Ammon's horn (tissue), 1 donor: ENCODE measurements around the gene RBM18.

ENCODE experiments used
- DNase-seq: peaks from one replicate; pipeline ENCODE4 v3.0.0-alpha.2; 2016; ENCODE audit warnings: low spot score

Gene RBM18

GRCh38 chr9:122221183-122221811, 43.3 kb downstream of the RBM18 start:
- DNase-seq: no peak

DNA sequence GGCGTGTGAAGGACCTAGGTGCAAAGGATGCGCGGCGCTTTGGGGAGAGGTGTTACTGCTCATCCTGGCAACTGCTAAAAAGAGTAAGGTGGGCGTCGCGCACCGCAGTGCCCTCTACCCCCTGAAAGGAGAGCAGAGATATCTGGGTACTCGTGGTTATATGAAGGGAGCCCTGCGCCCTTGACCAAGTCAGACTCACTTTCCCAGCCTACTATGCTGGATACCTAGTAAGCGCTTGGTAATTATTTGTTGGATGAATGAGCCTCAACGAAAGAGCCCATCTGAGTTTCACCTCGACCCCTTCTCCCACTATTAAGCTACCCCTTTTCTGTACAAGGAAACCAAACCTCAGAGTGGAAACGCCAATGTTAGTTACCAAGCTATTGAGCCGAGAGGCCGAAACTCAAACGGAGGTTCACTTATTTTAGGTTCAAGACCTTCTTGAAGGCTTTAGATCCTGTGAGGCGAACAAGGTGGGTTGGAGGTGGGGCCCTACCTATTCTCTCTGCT, 43.9 kb downstream of the RBM18 start:
- no peak for DNase-seq

GRCh38 chr9:122219856-122220672, 44.6 kb downstream of the RBM18 start:
- DNase-seq: no peak

DNA sequence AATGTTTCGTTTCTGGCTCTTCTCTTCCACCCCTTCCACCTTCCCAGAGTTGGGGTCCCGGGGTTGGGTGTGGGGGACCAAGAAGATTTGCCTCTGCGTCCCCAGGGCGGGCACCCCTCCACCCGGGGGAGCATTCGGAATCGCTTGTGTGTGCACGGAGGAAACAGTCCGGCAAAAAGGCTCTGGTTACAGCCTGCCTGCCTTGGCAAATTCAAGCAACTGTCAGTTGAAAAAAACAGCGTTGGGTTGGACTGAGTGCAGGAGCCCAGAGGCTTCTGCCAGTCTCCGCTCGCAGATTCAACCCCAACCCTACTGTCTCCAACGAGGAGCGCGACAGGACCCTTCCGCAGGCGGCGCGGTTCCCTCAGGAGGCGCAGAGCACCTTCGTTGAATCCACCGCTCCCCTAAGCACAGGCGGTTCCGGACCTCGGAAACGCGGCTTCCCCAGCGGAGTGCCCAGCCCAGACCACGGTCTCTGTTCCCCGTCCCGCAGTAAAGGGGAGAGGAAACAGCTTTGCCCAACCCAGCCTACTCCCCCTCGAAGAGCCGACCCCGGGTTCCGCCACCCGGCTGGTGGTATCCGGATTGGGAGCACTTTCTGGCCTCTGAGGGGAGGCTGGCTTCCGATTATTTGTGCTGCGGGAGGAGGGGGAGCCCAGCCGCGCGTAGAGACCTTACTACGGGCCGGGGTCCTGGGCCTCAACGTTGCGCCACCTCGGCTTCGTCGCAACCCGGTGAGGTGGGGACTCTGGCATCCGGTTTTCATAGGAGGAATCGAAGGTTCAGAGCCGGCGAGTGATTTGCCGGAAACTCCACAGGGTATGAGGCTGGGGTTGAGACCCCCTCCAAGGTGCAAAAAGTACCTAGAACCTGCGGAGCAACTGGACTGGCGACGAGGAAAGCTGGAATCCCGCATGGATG, 45.4 kb downstream of the RBM18 start:
- no peak for DNase-seq

DNA sequence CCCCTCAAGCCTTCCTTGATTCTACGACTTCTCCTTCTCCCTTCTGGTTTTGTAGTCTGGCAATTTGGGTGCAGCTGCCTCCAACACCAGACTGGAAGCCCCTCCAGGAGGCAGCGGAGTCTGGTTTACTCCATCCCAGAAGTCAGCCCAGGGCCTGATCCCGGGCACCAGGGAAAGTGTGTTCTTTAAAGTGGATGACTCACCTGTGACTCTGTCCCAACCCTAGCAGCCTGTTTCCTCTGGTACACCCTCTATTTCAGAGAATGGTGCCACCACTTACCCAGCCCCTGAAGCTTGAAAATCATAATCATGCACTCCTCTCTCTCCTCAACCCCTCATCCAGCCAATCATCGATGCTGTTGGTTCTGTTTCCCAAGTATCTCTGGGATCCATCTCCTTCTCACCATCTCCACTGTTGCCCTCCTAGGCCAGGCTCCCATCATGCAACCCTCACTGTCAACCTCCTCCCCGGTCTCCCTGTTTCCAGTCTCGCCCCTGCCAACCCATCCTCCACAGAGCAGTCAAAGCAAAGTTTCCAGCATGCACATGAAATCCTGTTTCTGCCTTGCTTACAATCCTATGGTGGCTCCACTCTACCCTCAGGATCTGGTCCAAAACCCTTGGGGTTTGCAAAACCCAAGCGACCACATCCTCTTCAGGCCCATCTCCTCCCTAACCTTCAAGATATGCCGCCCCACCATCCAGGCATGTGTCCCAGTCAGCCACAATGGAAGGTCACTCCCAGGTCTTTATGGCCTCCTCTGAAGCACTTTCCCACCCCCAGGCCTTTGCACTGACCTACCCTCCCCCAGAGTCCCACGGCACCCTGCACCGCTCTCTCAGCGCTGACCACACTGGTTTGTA, 46.3 kb downstream of the RBM18 start:
- DNase-seq: no peak

GRCh38 chr9:122217640-122218039, 47.0 kb downstream of the RBM18 start:
- DNase-seq: no peak

DNA sequence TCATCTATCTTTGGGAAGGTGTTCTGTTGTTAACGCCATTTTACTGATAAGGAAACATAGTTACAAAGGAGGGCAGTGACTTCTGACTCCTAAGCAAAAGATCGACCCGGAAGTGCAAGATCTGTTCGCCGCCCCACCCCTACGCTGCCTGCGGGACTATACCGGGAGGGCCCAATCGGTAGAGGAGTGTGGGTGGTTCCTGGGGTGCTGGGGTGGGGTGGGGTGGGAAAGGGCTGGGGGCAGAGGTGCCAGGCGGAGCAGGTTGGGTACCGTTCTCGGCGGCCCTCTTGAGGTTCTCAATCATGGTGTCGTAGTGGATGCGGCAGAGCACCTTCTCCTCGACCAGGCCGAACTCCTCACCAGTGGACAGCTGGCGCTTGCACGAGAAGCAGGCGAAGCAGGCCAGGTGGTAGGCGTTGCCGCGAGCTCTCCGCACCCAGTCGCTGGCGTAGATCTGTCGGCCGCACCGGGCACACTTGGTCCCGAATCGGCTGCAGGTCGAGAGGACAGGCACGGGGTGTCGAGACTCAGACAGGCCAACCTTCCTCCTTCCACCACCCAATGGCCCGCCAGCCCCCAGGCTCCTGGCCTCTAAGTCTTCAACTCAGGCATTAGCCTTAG, 47.7 kb downstream of the RBM18 start:
- DNase-seq: no peak

DNA sequence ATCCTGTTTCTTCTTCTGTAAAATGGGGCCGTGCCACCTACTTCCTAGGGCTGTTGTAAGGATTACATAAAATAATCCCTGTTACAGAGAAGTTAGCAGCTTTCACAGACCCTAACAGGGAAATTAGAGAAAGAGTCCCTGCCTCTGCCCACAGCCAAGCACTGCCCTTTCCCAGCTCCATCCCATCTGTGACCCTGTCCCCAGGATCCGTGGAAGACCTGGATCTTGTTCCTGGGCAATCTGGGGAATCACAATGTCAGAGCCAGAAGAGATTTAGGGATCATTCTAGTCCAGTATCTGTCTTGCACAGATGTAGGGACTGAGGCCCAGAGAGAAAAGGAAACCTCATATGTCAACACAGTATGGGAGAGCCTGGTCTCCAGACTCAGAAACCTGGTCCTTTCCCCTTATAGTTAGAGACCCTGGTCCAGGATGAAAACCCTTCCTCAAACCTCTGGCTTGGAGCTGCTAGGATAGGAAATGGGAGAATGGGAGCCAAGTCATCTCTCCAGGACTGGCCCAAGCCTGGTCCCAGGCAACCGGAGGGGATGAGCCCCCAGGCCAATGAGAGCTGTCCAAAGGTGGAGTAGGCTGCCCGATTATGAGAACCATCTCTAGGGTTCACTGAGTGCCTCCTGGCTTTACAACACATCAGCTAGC, 48.4 kb downstream of the RBM18 start:
- no peak for DNase-seq

DNA sequence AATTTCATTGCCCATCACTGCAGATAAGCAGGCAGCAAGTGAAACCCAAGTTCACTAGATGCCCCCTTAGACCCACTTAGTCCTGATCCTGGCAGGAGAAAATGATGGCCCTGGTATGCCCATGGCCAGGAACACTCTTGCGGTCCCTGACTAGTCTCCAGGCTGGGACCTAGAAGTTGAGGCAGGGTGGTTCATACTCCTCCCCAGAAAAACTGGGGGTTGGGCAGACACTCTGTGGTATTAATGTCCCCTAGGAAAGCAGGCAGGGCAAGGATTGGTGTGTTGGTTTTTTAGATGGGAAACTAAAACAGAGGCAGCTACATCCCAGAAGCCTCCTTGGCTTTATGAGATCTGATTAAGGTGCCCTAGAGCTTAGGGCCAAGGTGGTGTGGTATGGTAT, 49.0 kb downstream of the RBM18 start:
- DNase-seq: no peak

- no peak for DNase-seq
Measured at GRCh38 chr9:122214507-122214906, 50.1 kb downstream of the RBM18 start.

GRCh38 chr9:122213589-122214413, 50.8 kb downstream of the RBM18 start:
- no peak for DNase-seq

DNA sequence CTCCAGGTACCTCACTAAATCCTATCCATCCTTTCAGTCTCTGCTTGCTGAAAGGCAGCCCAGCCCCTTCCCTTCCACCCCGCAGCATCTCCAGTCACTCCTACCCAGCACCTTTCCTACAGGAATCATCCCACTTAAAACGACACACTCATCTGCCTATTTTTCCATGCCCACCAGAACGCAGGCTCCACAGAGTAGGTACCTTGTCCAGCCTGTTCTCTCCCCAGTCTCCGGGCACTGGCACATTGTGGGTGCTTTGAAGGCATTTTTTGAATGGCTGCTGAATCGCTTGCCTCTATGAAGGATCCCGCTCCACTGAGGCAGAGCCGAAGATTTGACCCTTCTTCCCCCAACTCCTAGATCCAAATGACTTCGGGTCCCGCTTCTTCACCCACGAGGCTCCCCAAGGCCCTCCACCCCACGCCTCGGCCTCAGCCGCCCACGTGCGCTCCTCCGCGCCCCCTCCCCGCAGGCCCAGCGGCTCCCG, 51.5 kb downstream of the RBM18 start:
- no peak for DNase-seq

DNA sequence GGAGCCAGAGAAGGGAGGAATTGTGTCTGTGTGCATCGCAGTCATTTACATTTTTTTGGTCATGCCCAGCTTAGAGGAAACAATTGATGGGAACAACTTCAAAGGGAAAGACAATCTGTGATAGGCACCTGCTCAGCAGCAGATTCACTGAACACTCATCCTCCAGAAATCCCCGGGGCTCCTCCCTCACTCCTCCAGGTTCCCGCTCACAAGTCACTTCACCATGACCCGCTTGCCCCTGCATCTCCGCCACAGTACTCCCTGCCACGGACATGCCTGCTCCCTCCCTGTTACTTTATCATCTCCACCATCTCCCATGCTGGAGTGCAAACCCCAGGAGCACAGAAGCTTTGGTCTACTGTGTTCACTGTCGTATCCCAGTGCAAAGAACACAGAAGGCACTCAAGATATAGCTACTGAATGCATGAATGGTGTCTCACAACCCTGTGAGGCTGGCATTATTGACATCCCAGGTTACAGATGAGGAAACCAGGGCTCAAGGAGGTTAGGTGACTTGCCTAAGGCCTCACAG, 52.1 kb downstream of the RBM18 start:
- DNase-seq: no peak

GRCh38 chr9:122209451-122209850, 55.2 kb downstream of the RBM18 start:
- DNase-seq: no peak

GRCh38 chr9:122207096-122207495, 57.5 kb downstream of the RBM18 start:
- no peak for DNase-seq

- DNase-seq: no peak
Measured at GRCh38 chr9:122206118-122207046, 58.3 kb downstream of the RBM18 start.

DNA sequence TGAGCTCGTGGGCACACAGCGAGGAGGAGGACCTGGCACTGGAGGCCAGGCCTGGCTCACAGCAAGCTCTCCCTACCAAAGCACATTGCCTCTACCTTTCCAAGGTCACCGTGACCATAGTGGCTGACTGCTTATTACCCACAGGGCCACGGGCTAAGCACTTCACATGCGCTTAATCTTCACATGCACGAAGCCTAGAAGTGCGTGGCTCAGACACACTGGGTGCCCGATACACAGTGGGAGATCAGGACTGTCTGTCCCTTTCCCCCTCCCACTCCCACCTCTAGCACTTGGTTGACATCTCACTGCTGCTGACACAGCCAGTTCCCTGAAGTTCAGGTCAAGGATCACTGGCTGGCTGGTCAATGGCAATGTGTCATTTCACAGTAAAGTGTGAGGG, 59.5 kb downstream of the RBM18 start:
- no peak for DNase-seq

DNA sequence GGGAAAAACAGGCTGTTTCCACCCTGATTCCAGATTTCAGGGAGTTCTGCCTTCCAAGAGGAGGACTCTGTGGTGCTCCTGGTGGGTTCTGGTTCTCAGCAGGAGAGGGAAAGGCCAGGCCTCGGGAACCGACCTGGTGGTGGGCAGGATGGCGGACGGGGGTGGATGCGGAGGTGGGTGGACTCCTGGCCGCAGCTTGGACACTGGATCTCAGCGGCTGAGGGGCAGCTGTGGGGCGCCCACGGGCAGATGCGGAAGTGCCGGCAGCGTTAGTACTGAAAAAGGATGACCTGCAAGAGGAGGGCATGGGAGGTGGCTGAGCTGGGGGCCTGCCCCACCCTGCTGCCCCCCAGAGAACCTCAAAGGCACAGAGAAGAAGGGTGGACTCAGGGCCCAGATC, 60.1 kb downstream of the RBM18 start:
- DNase-seq: no peak
